ENCODE data around the gene ZMYND8. TPM values are rescaled to one million over a fixed set of nuclear protein-coding genes. Genes with fewer than 3 reads are reported as not detected.
A peak's percentile ranks its signal among the peaks of the same experiment; 100 is the strongest.

ZMYND8 gene
- total RNA-seq, 1 experiment from 2014 or later = 10.2 TPM

DNA sequence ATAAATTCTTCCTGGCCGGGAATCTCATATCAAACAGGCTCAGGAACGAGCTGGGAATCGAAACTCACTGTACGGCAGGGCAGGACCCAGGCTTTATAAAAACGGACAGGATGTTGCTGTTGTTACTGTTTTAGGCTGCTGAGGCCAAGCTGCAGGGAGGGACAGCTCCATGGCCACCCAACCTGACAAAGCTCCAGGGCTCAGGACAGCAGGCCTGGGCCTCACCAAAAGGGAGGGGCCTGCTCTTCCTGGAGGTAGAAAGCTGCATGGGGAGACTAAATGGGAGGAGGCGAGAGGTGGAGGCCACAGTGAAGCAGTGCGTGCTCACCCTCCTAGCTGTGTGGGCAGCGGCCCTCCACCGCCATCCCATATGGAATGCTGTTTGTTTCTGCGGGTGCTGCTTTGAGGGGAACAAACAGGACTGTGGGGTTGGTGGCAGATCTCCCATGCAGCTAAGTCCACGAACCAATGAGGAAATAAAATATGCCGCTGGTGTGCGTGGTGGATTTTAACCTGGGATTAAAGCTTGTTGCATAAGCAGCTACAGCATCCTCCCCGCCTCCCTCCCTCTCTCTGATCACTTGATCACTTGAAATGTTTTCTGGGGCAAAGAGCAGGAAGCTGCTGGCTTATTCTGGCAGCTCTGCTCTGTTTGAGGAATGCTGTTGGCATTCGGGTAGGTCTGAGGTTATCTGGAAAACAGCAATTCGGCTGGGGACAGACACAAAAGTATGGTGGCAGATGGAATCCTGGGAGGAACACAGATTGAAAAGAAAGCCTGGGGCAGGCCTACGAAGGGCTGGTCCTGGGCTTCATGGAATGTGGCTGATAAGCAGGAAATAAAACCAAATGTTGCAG, 2.4 kb upstream of the ZMYND8 start:
- DNase-seq = peak; percentile 94
- H3K36me3 ChIP-seq = peaks cover 4% of the 10 kb centered on the region; the same call in 1 of the 2 replicates

DNA sequence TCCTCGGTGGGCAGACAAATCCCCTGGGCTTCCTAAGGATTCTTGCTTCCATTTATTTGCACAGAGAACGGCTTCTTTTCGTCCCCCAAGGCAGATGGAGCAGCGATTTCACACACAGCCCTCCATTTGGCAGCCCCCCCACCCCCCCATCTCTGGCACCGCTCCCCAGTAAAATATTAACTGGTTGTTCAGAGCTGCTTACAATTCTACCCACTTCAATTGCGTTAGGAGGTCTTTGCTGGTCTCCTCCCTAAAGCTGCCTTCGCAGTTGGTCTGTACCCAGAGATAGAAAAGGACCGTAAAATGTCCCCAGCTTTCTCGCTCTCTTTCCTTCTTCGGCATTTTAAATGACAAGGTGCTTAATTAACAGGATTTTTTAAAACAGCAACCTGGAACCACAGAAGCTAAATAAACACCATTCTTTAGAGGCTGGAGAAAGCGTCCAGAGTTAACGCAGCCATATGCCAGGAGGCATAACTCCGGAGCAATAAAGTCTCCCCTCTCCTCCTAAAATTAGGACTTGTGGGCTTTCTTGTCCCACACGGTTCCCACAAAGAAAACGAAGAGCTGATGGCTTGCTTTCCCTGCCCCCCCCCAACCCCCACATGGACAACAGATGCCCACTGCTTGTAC, 1.7 kb upstream of the ZMYND8 start:
- Histone ChIP-seq H3K36me3 (peaks cover 10% of the 10 kb centered on the region), H3K4me3 (peak overlapping the region; percentile 3), H3K9me3 (no peaks in the 10 kb centered on the region), H3K27me3 (no peaks in the 10 kb centered on the region)
- no peak for DNase-seq

More for the DNA sequence above, 2.4 kb upstream of the ZMYND8 start:
- no peaks in the 10 kb centered on the region for H3K27me3 ChIP-seq
- H3K9me3 ChIP-seq = no peaks in the 10 kb centered on the region
- H3K4me3 ChIP-seq = peak overlapping the region; percentile 3

DNA sequence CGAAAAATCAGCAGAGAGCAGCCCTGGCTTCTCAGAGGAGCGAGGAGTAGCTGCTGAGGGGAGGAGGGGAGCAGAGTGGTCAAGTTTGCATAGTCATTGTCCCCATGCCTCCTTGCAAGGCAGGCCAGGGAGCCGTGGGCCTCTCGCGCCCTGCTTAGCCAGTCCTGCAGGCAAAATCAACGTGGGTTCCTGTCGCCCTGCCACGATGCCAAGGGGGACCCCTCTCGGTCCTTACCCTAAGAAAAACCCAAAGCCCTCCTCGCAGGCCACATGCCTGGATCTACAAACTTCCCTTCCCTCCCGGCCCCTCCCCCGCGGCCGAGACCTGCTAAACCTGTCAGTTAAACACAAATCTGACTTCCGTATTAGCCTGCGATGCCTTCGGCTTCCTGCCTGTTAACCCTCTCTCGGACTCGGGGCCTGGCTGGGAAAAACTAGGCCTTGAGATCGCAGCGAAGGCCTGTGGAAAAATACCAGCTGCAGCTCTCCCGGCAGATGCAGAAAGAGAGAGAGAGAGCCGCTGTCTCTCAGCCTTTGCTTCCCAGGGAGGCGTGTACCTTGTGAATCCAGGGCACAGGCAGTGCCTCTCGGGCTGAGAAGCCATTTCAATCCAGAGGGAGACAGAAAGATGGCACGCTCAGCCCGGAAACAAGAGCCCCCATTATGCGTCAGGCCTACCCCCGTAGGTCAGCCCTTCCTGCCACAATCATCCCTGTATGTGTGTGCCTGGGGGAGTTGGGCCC, 968 bp upstream of the ZMYND8 start:
- H3K4me3 ChIP-seq = no peak overlapping the region
- no peaks in the 10 kb centered on the region for H3K27me3 ChIP-seq
- H3K9me3 ChIP-seq = no peaks in the 10 kb centered on the region
- peaks cover 14% of the 10 kb centered on the region for H3K36me3 ChIP-seq
- DNase-seq = peak; percentile 91

DNA sequence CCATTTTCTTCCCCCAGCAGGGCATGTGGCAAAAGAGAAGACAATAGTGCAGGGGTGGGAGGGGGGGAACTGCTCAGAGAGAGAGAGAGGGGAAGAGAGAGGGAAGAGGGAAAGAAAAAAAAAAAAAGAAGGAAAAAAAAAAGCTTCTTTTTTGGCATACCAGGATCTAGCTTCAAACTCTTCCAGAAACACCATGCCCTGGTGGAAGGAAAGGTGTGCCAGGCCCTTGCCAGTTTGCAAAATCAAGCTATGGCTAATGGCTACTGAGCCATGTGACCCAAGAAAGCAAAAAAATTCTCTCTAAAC, 326 bp downstream of the ZMYND8 start:
- DNase-seq = no peak
- peaks cover 19% of the 10 kb centered on the region for H3K36me3 ChIP-seq
- H3K27me3 ChIP-seq = no peaks in the 10 kb centered on the region
- no peaks in the 10 kb centered on the region for H3K9me3 ChIP-seq
- peak overlapping the region; percentile 33 for H3K4me3 ChIP-seq

DNA sequence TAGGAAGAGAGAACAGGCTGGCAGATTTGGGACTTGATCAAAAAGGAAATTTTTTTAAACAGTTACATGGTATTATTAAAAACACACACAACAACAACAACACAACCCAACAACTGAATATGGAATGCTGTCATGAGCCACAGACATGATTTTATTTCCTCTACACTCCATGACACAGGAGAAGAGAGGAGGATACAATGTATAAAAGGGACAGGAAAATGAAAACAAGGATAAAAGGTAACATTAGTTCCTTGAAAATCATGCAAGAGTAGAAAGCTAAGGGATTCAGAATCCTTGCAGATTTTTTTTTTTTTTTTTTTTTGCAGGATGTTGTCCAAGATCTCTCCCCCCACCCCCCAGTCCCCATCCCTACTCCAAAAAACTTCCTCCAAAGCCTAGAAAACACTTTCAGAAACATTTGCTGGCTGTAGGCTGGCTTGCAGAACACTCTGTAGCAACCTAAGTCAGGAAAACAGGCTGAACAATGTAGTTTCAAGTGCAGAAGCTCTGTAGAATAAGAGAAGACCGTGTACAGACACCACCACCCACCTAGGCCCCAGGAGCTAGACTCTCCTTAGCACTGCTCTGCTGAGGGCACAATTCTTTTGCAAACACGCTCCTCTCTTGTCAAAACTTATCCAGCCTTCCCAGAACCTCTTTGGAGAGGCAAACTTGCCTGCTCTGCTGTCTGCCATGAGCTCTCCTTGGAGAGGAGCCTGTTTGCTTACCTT, 845 bp downstream of the ZMYND8 start:
- no peak for DNase-seq
- no peaks in the 10 kb centered on the region for H3K27me3 ChIP-seq
- no peaks in the 10 kb centered on the region for H3K9me3 ChIP-seq
- peak overlapping the region; percentile 33 for H3K4me3 ChIP-seq
- H3K36me3 ChIP-seq = peaks cover 19% of the 10 kb centered on the region

DNA sequence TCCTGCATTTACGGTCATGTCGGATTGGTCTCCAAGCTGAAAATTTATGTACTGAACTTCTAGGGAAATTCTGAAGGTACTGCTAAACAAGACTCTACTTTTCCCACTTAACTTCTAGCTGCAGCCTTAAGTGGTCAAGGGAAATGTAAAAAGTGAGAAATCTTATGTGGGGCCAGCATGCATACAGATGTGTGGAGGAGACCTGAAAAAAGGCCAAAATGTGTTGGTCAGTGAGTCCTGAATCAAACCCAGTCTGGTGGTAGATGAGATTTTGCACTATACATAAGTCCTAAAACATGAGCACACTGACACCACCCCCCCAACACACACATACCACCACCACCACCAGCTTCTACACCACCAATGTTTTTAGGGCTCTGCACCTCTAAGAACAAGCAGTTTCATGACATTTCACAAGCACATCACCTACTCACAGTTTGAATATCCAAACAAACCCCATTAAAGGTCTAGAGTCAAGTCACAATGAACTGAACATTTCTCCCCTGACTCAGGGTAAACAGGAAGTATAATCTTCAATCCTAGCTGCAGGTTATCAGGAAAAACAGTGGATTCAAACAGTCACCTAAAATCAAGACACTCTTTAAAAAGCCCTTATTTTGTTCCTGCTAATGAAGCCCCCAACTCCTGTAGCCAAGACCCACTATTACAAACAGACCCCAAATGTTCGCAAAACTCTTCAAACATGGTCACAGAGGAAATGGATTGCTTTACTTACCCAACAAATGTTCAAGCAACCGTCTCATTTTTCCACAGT, 1.6 kb downstream of the ZMYND8 start:
- H3K27me3 ChIP-seq = no peaks in the 10 kb centered on the region
- H3K36me3 ChIP-seq = peaks cover 19% of the 10 kb centered on the region
- no peaks in the 10 kb centered on the region for H3K9me3 ChIP-seq
- DNase-seq = no peak
- H3K4me3 ChIP-seq = peak overlapping the region; percentile 33

DNA sequence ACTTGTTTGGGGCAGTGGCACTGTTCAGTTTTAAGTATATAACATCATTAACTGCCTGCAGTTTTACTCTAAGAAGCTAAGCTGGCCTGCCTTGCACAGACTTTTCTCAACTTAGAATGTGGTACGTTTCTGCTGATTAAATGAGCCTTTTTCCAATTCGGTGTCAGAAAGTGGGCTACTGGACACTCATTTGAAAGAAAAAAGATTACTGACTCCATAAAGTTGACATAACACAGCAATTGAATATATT, 2.1 kb downstream of the ZMYND8 start:
- no peaks in the 10 kb centered on the region for H3K9me3 ChIP-seq
- H3K27me3 ChIP-seq = no peaks in the 10 kb centered on the region
- no peak for DNase-seq
- H3K36me3 ChIP-seq = peaks cover 19% of the 10 kb centered on the region
- H3K4me3 ChIP-seq = peak overlapping the region; percentile 33; the same call in 1 of the 2 replicates

DNA sequence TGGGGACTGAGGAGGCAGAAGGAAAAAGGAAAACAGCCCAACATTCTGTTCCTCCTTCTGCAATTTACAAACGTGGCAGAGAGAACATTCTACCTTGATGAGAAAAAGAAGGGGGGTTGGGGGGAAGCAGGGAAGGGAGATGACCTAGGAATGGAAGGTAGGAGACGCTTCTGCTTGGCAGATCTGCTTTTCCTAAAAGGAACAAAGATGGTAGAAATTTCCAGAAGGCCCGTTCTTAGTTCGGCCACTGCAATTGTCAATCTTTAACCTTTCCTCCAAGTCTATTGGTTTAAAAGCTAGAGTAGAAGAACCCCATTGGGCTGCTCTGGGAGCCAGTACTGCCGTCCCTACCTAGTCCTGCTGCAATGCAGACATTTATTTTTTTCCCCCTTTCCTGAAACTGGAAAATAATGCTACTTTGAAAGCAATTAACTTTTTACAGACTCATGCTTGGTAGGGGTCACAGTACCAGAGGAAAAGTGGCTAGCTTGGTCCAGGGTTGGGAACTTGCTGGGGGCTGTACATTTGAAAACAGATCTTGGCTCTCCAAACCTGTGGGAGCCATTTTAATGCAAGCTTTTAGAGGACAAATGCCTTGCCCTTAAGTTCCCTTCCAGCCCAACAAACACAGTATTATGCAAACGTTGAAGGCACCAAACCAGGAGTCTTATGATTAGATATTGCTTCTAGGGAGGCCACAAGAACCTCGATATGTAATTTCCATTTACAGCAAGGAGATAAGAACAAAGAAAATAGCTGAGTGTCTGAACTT, 2.6 kb downstream of the ZMYND8 start:
- peaks cover 23% of the 10 kb centered on the region for H3K36me3 ChIP-seq
- no peak overlapping the region; the same call in 1 of the 2 replicates for H3K4me3 ChIP-seq
- no peak for DNase-seq

DNA sequence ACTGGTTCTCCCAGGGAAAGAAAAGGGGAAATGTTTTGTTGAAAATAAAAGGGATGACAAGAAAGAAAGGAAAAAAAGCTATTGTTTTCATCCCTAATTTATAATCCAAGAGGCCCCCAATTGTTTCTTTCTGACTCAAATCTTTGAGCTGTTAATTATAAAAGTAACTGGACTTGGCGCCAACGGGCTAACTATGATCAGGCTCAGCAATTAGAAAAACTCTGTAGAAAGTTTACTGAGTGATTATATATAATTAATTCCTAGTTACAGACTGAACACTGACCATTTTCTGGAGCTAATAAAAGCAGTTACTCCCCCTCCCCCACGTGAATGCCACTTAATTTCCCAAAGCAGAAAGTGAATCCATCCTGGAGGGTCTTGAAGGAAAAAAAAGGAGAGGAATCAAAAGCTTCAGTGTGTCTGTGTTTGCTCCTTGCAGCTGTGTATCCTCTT, 3.2 kb downstream of the ZMYND8 start:
- Histone ChIP-seq H3K27me3 (no peaks in the 10 kb centered on the region), H3K4me3 (no peak overlapping the region)
- DNase-seq = no peak

More for the DNA sequence above, 2.6 kb downstream of the ZMYND8 start:
- H3K9me3 ChIP-seq = no peaks in the 10 kb centered on the region
- H3K27me3 ChIP-seq = no peaks in the 10 kb centered on the region

DNA sequence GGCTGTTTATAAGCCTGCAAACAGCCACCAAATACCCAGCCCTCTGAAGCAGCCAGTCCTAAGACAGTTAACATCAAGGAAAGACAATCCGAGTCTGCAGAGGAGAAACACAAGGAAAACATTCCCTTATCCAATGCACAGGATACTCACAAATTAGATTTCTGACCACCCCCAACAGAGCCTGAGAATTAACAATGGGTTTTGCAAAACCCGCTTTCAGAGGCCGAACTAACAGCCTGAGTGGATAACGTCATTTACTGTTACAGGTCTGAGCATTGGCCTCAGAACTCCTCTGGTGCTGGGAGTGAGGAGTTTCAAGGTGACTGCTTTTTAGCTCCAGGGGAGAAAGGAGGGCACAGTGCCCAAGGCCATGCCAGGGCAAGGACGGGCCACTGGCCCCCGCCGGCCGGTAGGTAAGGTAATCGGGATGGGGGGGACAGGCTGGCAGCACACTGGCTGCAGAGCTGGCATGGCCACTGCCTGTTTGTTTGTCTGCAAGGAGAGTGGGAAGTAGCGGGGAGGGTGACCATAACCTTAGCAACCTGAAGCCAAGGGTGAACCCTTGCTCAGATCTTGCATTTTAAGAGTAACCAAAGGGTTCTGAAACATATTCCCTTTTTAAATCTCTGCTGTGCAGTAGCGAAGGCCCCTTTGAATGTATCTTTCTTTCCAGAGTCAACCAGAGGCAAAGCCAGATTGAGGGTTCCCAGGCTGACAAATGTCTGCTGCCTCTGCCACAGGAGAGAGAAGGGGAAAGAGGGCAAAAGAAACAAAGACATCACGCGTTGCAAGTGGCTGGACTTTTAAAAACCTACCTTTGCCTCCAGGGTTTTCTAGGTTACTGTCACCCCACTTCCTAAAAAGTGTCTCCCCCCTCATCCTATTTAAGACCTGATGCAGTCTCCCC, 3.9 kb downstream of the ZMYND8 start:
- H3K4me3 ChIP-seq = no peak overlapping the region
- no peaks in the 10 kb centered on the region for H3K27me3 ChIP-seq
- peaks cover 35% of the 10 kb centered on the region for H3K36me3 ChIP-seq
- no peak for DNase-seq
- H3K9me3 ChIP-seq = no peaks in the 10 kb centered on the region

More for the DNA sequence above, 3.2 kb downstream of the ZMYND8 start:
- no peaks in the 10 kb centered on the region for H3K9me3 ChIP-seq
- peaks cover 29% of the 10 kb centered on the region for H3K36me3 ChIP-seq

DNA sequence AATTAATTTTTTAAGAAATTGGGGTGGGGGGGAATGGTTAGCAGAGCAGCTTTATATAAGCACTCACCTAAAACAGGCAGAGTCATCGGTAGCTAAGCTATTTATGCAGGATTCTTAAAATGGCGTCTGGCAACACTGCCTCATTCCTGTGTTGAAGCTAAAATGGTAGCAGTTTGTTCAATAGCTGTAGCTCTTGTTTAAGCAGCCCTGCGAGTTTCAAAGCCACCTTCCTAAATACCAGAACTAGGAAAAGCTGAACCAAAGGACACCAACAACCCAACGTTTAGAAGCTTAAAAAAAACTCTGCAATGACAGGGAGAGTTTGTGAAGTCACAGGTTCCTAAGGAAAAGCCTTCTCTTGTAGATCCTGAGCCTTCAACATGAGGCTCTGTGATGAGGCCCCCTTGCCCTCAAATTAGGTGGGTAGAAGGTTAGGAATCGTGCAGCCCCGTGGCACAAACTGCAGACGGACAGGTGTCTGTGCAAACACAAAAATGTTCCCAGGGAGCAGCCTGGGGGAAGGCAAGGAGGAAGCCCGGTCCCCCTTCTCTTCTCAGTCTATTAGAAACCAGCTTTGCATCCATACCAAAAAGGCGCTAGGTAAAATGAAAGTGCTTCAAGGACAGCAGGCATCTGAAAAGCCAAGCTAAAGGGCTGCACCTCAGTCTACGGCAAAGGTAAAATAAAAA, 4.7 kb downstream of the ZMYND8 start:
- no peak overlapping the region for H3K4me3 ChIP-seq
- no peak for DNase-seq
- H3K36me3 ChIP-seq = peaks cover 43% of the 10 kb centered on the region
- no peaks in the 10 kb centered on the region for H3K27me3 ChIP-seq
- no peaks in the 10 kb centered on the region for H3K9me3 ChIP-seq

DNA sequence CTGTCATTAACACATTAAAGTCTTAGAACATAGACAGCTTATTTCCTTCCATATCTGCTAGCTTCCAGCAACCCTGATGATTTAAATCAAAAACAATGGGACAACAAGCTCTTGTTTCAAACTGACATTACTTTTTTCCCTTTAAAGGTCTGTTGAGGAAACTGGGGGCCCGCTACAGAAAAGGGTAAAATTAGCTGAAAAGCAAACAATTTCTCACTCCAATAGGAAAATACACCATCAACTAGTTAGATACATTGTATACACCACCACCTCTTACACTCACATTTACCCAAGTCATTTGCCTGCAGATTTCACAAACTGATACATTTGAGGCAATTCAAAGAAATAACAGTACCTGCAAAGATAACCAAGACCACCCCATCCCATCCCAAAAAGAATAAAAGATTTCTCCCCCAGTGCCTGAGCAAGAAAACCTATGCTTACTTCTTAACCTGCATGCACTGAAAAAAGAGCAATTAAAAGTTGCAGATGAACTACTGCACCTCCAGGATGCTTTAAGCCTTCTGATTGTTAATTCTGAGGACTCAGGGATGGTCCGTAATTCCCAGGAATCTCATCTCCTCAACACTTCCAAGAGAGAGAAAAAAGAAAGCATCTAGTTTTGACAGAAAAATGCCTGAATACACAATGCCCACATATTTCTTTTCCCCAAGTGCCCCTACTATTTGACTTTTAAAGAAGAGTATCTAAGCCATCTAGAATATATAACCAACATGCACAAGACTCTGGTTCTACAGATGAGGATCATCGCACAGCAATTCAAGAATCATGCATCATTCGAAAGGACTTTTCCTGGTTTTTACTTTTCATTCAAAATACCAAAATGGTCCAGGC, 5.6 kb downstream of the ZMYND8 start:
- Histone ChIP-seq H3K36me3 (peaks cover 49% of the 10 kb centered on the region), H3K9me3 (no peaks in the 10 kb centered on the region), H3K27me3 (no peaks in the 10 kb centered on the region), H3K4me3 (no peak overlapping the region)
- DNase-seq = no peak

DNA sequence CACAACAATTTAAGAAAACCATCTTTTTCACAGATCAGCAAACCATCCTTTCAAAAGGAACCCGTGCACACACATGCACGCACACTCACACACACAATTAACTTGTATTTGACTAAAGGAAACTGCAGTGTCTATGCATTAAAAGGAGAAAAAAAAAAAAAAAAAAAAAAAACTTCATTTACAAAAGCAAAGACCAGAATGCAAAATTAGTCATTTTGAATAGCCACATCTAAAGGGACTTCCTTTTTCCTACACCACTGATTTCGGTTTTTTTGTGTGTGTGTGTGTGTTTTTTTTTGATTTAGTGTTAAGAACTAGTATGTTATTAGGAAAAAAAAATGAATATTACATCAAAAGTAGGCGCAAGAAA, 6.3 kb downstream of the ZMYND8 start:
- H3K36me3 ChIP-seq = peaks cover 51% of the 10 kb centered on the region
- H3K4me3 ChIP-seq = no peak overlapping the region
- no peaks in the 10 kb centered on the region for H3K27me3 ChIP-seq
- H3K9me3 ChIP-seq = no peaks in the 10 kb centered on the region
- DNase-seq = no peak
